CD4-positive, alpha-beta memory T cell (primary cell): ENCODE measurements around the gene GMEB1. TPM values are rescaled to one million over a fixed set of nuclear protein-coding genes. Genes with fewer than 3 reads are reported as not detected.
A peak's percentile ranks its signal among the peaks of the same experiment; 100 is the strongest.
"Not testable (repeated sequence)": the region's sequence is repeated elsewhere in the genome, so short reads cannot be mapped to it uniquely, and the experiment has no call there.

ENCODE experiments used
- CTCF ChIA-PET: fragments of 350-600 bp; sonication (Branson Sonifier 250); formaldehyde crosslinking; loops from one replicate; lab custom pipeline; 2021; ENCODE audit warnings: inconsistent platforms; ENCODE audit not compliant: partially characterized antibody; lab: Charles Lee
- POLR2A ChIA-PET: fragments of 350-600 bp; sonication (Branson Sonifier 250); formaldehyde crosslinking; loops from one replicate; lab custom pipeline; 2021; ENCODE audit not compliant: partially characterized antibody; lab: Charles Lee
- DNase-seq, 5 donors: peaks; one replicate each; pipeline versions ENCODE4 v3.0.0 to v3.0.0-alpha.2; 2020 to 2022; ENCODE audit warnings: mixed read lengths in 1 of 5
- H3K27ac ChIP-seq: one replicate; pipeline ENCODE4 v1.7.0; 2013; ENCODE audit warnings: low read depth, low read length
- H3K27me3 ChIP-seq: 2 replicates; pipeline ENCODE4 v1.7.0; 2013; ENCODE audit warnings: mild to moderate bottlenecking, low read length, moderate library complexity; ENCODE audit not compliant: insufficient read depth
- H3K36me3 ChIP-seq: 2 replicates; pipeline ENCODE4 v1.7.0; 2013; ENCODE audit warnings: mild to moderate bottlenecking, low read length, moderate library complexity; ENCODE audit not compliant: insufficient read depth
- H3K4me1 ChIP-seq: 2 replicates; pipeline ENCODE4 v1.7.0; 2013; ENCODE audit warnings: mild to moderate bottlenecking, low read length, moderate library complexity; ENCODE audit not compliant: insufficient read depth
- H3K4me3 ChIP-seq, 2 donors: one replicate each; pipeline ENCODE4 v1.7.0; 2013; ENCODE audit warnings: low read length in 2 of 2, mild to moderate bottlenecking in 1 of 2
- H3K9me3 ChIP-seq, 2 donors: one replicate each; pipeline ENCODE4 v1.7.0; 2013; ENCODE audit warnings: low read length in 2 of 2, control low read depth in 1 of 2; ENCODE audit not compliant: control insufficient read depth in 1 of 2
- H3K27ac Mint-ChIP-seq, 7 donors: one replicate each; pipeline ENCODE4 v1.8.0; 2020 to 2021; ENCODE audit warnings: mixed read lengths in 7 of 7, mild to moderate bottlenecking in 6 of 7, inconsistent platforms in 3 of 7, moderate library complexity in 3 of 7
- H3K27me3 Mint-ChIP-seq, 2 donors: one replicate each; pipeline ENCODE4 v1.8.0; 2020 to 2021; ENCODE audit warnings: mixed read lengths in 2 of 2
- H3K36me3 Mint-ChIP-seq, 2 donors: one replicate each; pipeline ENCODE4 v1.8.0; 2020 to 2021; ENCODE audit warnings: mixed read lengths in 2 of 2, inconsistent platforms in 1 of 2, mild to moderate bottlenecking in 1 of 2
- H3K4me1 Mint-ChIP-seq, 4 donors: one replicate each; pipeline ENCODE4 v1.8.0; 2020 to 2021; ENCODE audit warnings: mixed read lengths in 4 of 4, mild to moderate bottlenecking in 1 of 4
- H3K4me3 Mint-ChIP-seq, 8 donors: one replicate each; pipeline ENCODE4 v1.8.0; 2020 to 2021; ENCODE audit warnings: mixed read lengths in 8 of 8, mild to moderate bottlenecking in 7 of 8, moderate library complexity in 6 of 8, inconsistent platforms in 3 of 8
- H3K9me3 Mint-ChIP-seq, 8 donors: one replicate each; pipeline ENCODE4 v1.8.0; 2020 to 2021; ENCODE audit warnings: mixed read lengths in 8 of 8, mild to moderate bottlenecking in 5 of 8, inconsistent platforms in 3 of 8, moderate library complexity in 1 of 8
- intact Hi-C: fragments of 100-400 bp; cut with micrococcal nuclease; formaldehyde crosslinking; loops from one replicate; pipeline ENCODE4 v1.15.1; 2023
- polyA plus RNA-seq, 2 donors: library from polyadenylated mRNA; unstranded; fragments of 300-500 nt; fragmentation: Illumina TruSeq; gene quantifications; one replicate each; pipeline ENCODE4 v1.2.3, GENCODE V29; 2021
- total RNA-seq, 2 experiments: library from RNA; stranded (reverse); gene quantifications; one replicate each; pipeline ENCODE4 v1.2.3, GENCODE V29; 2021

The GMEB1 gene
- total and polyA plus RNA-seq, 4 experiments from 2014 or later = 9.7 to 21.9 (median 19.9) TPM

GRCh38 chr1:28642847-28643635, 25.5 kb upstream of the GMEB1 start, which contains the start of gene TAF12:
Gene TAF12, minus strand, starts transcription at chr1:28643067. Its CDS starts 20,986 bp downstream, at chr1:28622081.
- peak within 1 kb of the TSS; percentile 89 to 99 for H3K4me3 ChIP-seq
- H3K4me3 Mint-ChIP-seq = peak within 1 kb of the TSS; percentile 96 to 100 (median 99)
- intact Hi-C loops = loop anchor here (1.0 to 2.0 kb wide), 7 partner anchors 25 to 538 kb away; partner anchors contain the start of genes GMEB1, RCC1, SRSF4 and YTHDF2

GRCh38 chr1:28644494-28644893, 24.1 kb upstream of the GMEB1 start:
- Histone ChIP-seq H3K9me3 (no peaks in the 10 kb centered on the region), H3K36me3 (no peaks in the 10 kb centered on the region), H3K27ac (peak overlapping the region; percentile 74), H3K27me3 (no peaks in the 10 kb centered on the region), H3K4me3 (peak overlapping the region in 1 of 2 donors; percentile 53), H3K4me1 (peaks cover 55% of the 10 kb centered on the region)
- POLR2A ChIA-PET = interaction anchor here (0.7 to 10.1 kb wide), 13 partner anchors 16 to 537 kb away, joined by 3 to 233 read pairs (median 14); partner anchors contain the start of genes GMEB1, RCC1, SRSF4 and TRNAU1AP
- Mint-ChIP-seq H3K4me1 (peaks cover 32 to 73% (median 53%) of the 10 kb centered on the region in 4 donors), H3K9me3 (peaks cover 0 to 4% (median 0%) of the 10 kb centered on the region in 8 donors), H3K27me3 (no peaks in the 10 kb centered on the region), H3K4me3 (peak overlapping the region in 7 of 8 donors; percentile 96 to 100 (median 99)), H3K36me3 (peaks cover 0 to 22% of the 10 kb centered on the region in 2 donors), H3K27ac (peak overlapping the region; percentile 97 to 100 (median 98))
- CTCF ChIA-PET = interaction anchor here (0.9 to 6.8 kb wide), 6 partner anchors 24 to 975 kb away, joined by 3 to 83 read pairs (median 10); partner anchors contain the start of genes GMEB1 and YTHDF2
- intact Hi-C loops = no loop called here
- DNase-seq = no peak

More at GRCh38 chr1:28642847-28643635, 25.5 kb upstream of the GMEB1 start, which contains the start of gene TAF12:
- H3K9me3 Mint-ChIP-seq = no peaks in the 10 kb centered on the region
- ChIA-PET CTCF (interaction anchor here (0.7 to 6.8 kb wide), 22 partner anchors 18 to 974 kb away, joined by 3 to 83 read pairs (median 4); partner anchors contain the start of genes GMEB1, SRSF4 and YTHDF2), POLR2A (interaction anchor here (0.6 to 10.1 kb wide), 44 partner anchors 9 to 917 kb away, joined by 3 to 233 read pairs (median 5); partner anchors contain the start of genes ATP5IF1, EPB41, EYA3 and FAM76A)
- no peaks in the 10 kb centered on the region for H3K27me3 Mint-ChIP-seq
- H3K4me1 Mint-ChIP-seq = peaks cover 32 to 62% (median 46%) of the 10 kb centered on the region in 4 donors
- peaks cover 0 to 17% of the 10 kb centered on the region in 2 donors for H3K36me3 Mint-ChIP-seq
- Histone ChIP-seq H3K36me3 (no peaks in the 10 kb centered on the region), H3K27ac (peak within 1 kb of the TSS; percentile 74), H3K27me3 (no peaks in the 10 kb centered on the region), H3K9me3 (no peaks in the 10 kb centered on the region), H3K4me1 (peaks cover 48% of the 10 kb centered on the region)
- H3K27ac Mint-ChIP-seq = peak within 1 kb of the TSS; percentile 97 to 100 (median 98)
- peak; percentile 88 to 92 (median 91) for DNase-seq

GRCh38 chr1:28645406-28645805, 23.2 kb upstream of the GMEB1 start:
- H3K36me3 ChIP-seq, H3K4me3 ChIP-seq, H3K9me3 Mint-ChIP-seq, H3K9me3 ChIP-seq, H3K4me3 Mint-ChIP-seq, H3K27me3 Mint-ChIP-seq, H3K27ac ChIP-seq, DNase-seq, H3K27me3 ChIP-seq: not testable (repeated sequence)
- intact Hi-C loops = loop anchor here (5.0 kb wide), 1 partner anchor 398 kb away; no protein-coding TSS in a partner anchor
- H3K4me1 ChIP-seq = peaks cover 47% of the 10 kb centered on the region
- Mint-ChIP-seq H3K27ac (peak overlapping the region in 2 of 7 donors; percentile 41 to 60), H3K36me3 (peaks cover 0 to 18% of the 10 kb centered on the region in 2 donors), H3K4me1 (peaks cover 27 to 66% (median 46%) of the 10 kb centered on the region in 4 donors)
- ChIA-PET CTCF (interaction anchor here (1.1 to 6.8 kb wide), 2 partner anchors 90 to 232 kb away, joined by 3 to 83 read pairs; partner anchors contain the start of gene YTHDF2), POLR2A (interaction anchor here (0.5 to 10.1 kb wide), 6 partner anchors 24 to 138 kb away, joined by 3 to 233 read pairs (median 115); partner anchors contain the start of genes GMEB1, RCC1 and YTHDF2)

- Mint-ChIP-seq H3K4me3 (peak overlapping the region in 1 of 8 donors; percentile 38), H3K9me3 (peaks cover 0 to 4% (median 0%) of the 10 kb centered on the region in 8 donors), H3K36me3 (peaks cover 0 to 18% of the 10 kb centered on the region in 2 donors), H3K27ac (peak overlapping the region in 3 of 7 donors; percentile 29 to 77 (median 64)), H3K27me3 (no peaks in the 10 kb centered on the region), H3K4me1 (peaks cover 25 to 60% (median 42%) of the 10 kb centered on the region in 4 donors)
- intact Hi-C loops = loop anchor here (5.0 kb wide), 1 partner anchor 399 kb away; no protein-coding TSS in a partner anchor
- no peaks in the 10 kb centered on the region for H3K27me3 ChIP-seq
- H3K9me3 ChIP-seq = no peaks in the 10 kb centered on the region
- CTCF ChIA-PET = interaction anchor here (1.1 to 6.8 kb wide), 2 partner anchors 89 to 231 kb away, joined by 3 to 83 read pairs; partner anchors contain the start of gene YTHDF2
- no peak overlapping the region for H3K4me3 ChIP-seq
- no peak overlapping the region for H3K27ac ChIP-seq
- POLR2A ChIA-PET = interaction anchor here (0.5 to 10.1 kb wide), 5 partner anchors 23 to 139 kb away, joined by 3 to 233 read pairs (median 48); partner anchors contain the start of genes GMEB1, RCC1 and YTHDF2
- peaks cover 42% of the 10 kb centered on the region for H3K4me1 ChIP-seq
- no peak for DNase-seq
- no peaks in the 10 kb centered on the region for H3K36me3 ChIP-seq
Measured at GRCh38 chr1:28646040-28646439, 22.5 kb upstream of the GMEB1 start.

- H3K4me3 ChIP-seq = peak overlapping the region; percentile 55 to 91
- H3K27ac ChIP-seq = peak overlapping the region; percentile 96
- Mint-ChIP-seq H3K4me1 (peaks cover 15 to 41% (median 29%) of the 10 kb centered on the region in 4 donors), H3K27ac (peak overlapping the region; percentile 99 to 100 (median 99)), H3K27me3 (no peaks in the 10 kb centered on the region), H3K36me3 (peaks cover 0 to 9% of the 10 kb centered on the region in 2 donors), H3K4me3 (peak overlapping the region; percentile 84 to 94 (median 90)), H3K9me3 (peaks cover 0 to 4% (median 0%) of the 10 kb centered on the region in 8 donors)
- H3K9me3 ChIP-seq = no peaks in the 10 kb centered on the region
- peaks cover 31% of the 10 kb centered on the region for H3K4me1 ChIP-seq
- H3K27me3 ChIP-seq = no peaks in the 10 kb centered on the region
- ChIA-PET CTCF (interaction anchor here (0.7 to 1.9 kb wide), 4 partner anchors 20 to 532 kb away, joined by 3 to 11 read pairs (median 6); partner anchors contain the start of genes GMEB1 and YTHDF2), POLR2A (interaction anchor here (0.6 to 10.1 kb wide), 40 partner anchors 8 to 923 kb away, joined by 3 to 233 read pairs (median 5); partner anchors contain the start of genes ATP5IF1, EPB41, GMEB1 and MED18)
- H3K36me3 ChIP-seq = no peaks in the 10 kb centered on the region
- intact Hi-C loops = loop anchor here (1.0 to 5.0 kb wide), 7 partner anchors 20 to 401 kb away; partner anchors contain the start of genes GMEB1 and YTHDF2
- peak; percentile 94 to 97 (median 96) for DNase-seq
Measured at GRCh38 chr1:28648008-28648473, 20.5 kb upstream of the GMEB1 start.
